Adrenal gland (tissue), 12 donors: Measurements from ENCODE around the gene GAS5. TPM values are rescaled to one million over a fixed set of nuclear protein-coding genes. Genes with fewer than 3 reads are reported as not detected.

Source experiments
- DNase-seq, 7 donors: peaks; one replicate each; pipeline ENCODE4 v3.0.0-alpha.2; 2019 to 2020
- H3K27ac ChIP-seq, 5 donors: fragments of 200-600 bp; sonication (generic) in 4 of 5; 1 replicate in 3 of 5; 2 replicates in 2 of 5; pipeline versions ENCODE4 v1.5.1 to v1.8.0; 2016 to 2020; ENCODE audit warnings: mild to moderate bottlenecking in 1 of 5
- H3K27me3 ChIP-seq: fragments of 200-600 bp; 2 replicates; pipeline ENCODE4 v1.8.0; 2021
- H3K36me3 ChIP-seq, 2 donors: fragments of 200-600 bp; replicated peaks in 1 of 2; 1 replicate in 1 of 2; 2 replicates in 1 of 2; pipeline versions ENCODE4 v1.5.1 to v1.8.0; 2018 to 2022
- H3K4me1 ChIP-seq, 2 donors: fragments of 200-600 bp; replicated peaks in 1 of 2; 1 replicate in 1 of 2; 2 replicates in 1 of 2; pipeline versions ENCODE4 v1.5.1 to v1.8.0; 2018 to 2021
- H3K4me3 ChIP-seq, 4 donors: fragments of 200-600 bp; sonication (generic) in 3 of 4; one replicate each; pipeline ENCODE4 v1.5.1; 2016 to 2018
- H3K9me3 ChIP-seq, 3 donors: fragments of 200-600 bp; sonication (generic) in 1 of 3; replicated peaks in 1 of 3; 1 replicate in 2 of 3; 2 replicates in 1 of 3; pipeline versions ENCODE4 v1.5.1 to v1.8.0; 2016 to 2021
- CTCF ChIP-seq, 6 experiments: fragments of 450-650 bp in 4 of 6; fragments of 200-600 bp in 2 of 6; sonication (generic) in 1 of 6; IDR thresholded peaks; 1 replicate in 5 of 6; 2 replicates in 1 of 6; pipeline versions ENCODE4 v1.5.1 to v1.8.0; 2016 to 2021; ENCODE audit warnings: antibody characterized with exemption in 6 of 6, mild to moderate bottlenecking in 2 of 6, moderate library complexity in 1 of 6
- POLR2A ChIP-seq, 2 donors: fragments of 450-650 bp; IDR thresholded peaks; one replicate each; pipeline ENCODE4 v1.6.1; 2017; ENCODE audit warnings: antibody characterized with exemption in 2 of 2, mild to moderate bottlenecking in 2 of 2, moderate library complexity in 1 of 2
- WGBS, 4 donors: extraction: QIAGEN DNeasy Blood & Tissue Kit in 2 of 4; methylation state at CpG; one replicate each; pipeline versions ENCODE4 v1.1.5 to v1.1.7; 2013 to 2017; 5-methylcytosine and 5-hydroxymethylcytosine counted together
- intact Hi-C, 2 donors: fragments of 100-400 bp; cut with DNase I; formaldehyde crosslinking; loops; one replicate each; pipeline versions ENCODE4 v1.14.1 to v1.15.0; 2022 to 2023
- polyA plus RNA-seq, 3 donors: library from polyadenylated mRNA; stranded (reverse); fragments of 200-250 nt in 2 of 3; fragments of 350-450 nt in 1 of 3; fragmentation: Illumina TruSeq in 1 of 3; extraction: RNeasy Lipid Tissue Mini Kit (QIAGEN cat#74804) in 1 of 3; gene quantifications; one replicate each; pipeline ENCODE4 v1.2.3, GENCODE V29; 2013 to 2014
- total RNA-seq, 9 donors: library from RNA; depleted of rRNA in 4 of 9; stranded (reverse); fragments of >200 nt in 4 of 9; fragments of 120-200 nt in 1 of 9; fragmentation: NEBNext Ultra II Directional in 1 of 9; extraction: Animal tissue kit (Norgen Biotek cat#: 25700) in 1 of 9; gene quantifications; one replicate each; pipeline versions ENCODE4 v1.1.0 to v1.2.4, GENCODE V29; 2013 to 2023
- donor health status: healthy with polysubstance abuse.
- donor health status: Bipolar disorder and iron deficiency.
- donor health status: DM: yes; HTN: yes; CAD: no.
- donor health status: DM: no; HTN: no; CAD: no.
- donor health status: DM: no; HTN: no; CAD: no.
- donor health status: DM: yes; HTN: yes; CAD: no.

The GAS5 gene
- total and polyA plus RNA-seq, 12 donors = 112 to 720 (median 279) TPM

- H3K4me1 ChIP-seq = peaks cover 4 to 7% of the 10 kb centered on the region in 2 donors
- no peak overlapping the region for H3K27ac ChIP-seq
- DNase-seq = no peak
- 82 to 100% (median 85%) methylated on average over 2 of the region's 2 CpGs for WGBS, 4 donors
- no peak overlapping the region for H3K4me3 ChIP-seq
- TF ChIP-seq CTCF (IDR thresholded peaks at IDR 0.05) (no peak), POLR2A (IDR thresholded peaks at IDR 0.05) (no peak)
- no peaks in the 10 kb centered on the region for H3K36me3 ChIP-seq
- no peaks in the 10 kb centered on the region for H3K27me3 ChIP-seq
- H3K9me3 ChIP-seq = no peaks in the 10 kb centered on the region
- intact Hi-C loops = loop anchor here in 1 of 2 donors (10.0 kb wide), 1 partner anchor 393 kb away; no protein-coding TSS in a partner anchor
Observed at GRCh38 chr1:173827611-173828010, 40.2 kb downstream of the GAS5 start.

- H3K27me3 ChIP-seq = no peaks in the 10 kb centered on the region
- DNase-seq = peak; percentile 96 to 99 (median 98)
- TF ChIP-seq POLR2A (IDR thresholded peaks at IDR 0.05) = peak; percentile 21 to 81
- no peak for TF ChIP-seq CTCF (IDR thresholded peaks at IDR 0.05)
- intact Hi-C loops = loop anchor here (5.0 to 10.0 kb wide), 2 partner anchors 390 to 392 kb away; no protein-coding TSS in a partner anchor
- WGBS, 4 donors = 0 to 1% (median 0%) methylated on average over 23 to 55 of the region's 55 CpGs
- H3K36me3 ChIP-seq = no peaks in the 10 kb centered on the region
- H3K4me1 ChIP-seq = peaks cover 4 to 7% of the 10 kb centered on the region in 2 donors
- no peaks in the 10 kb centered on the region for H3K9me3 ChIP-seq
- H3K4me3 ChIP-seq = peak within 1 kb of the TSS; percentile 24 to 70 (median 54)
- peak within 1 kb of the TSS; percentile 71 to 96 (median 92) for H3K27ac ChIP-seq
Observed at GRCh38 chr1:173824315-173825081, 43.3 kb downstream of the GAS5 start, which contains the start of the genes CENPL and DARS2. CENPL (minus strand) TSS chr1:173824883; CDS start chr1:173811299, 13,584 bp downstream. DARS2 (plus strand) TSS chr1:173824673; CDS start chr1:173825230, 557 bp downstream.

DNA sequence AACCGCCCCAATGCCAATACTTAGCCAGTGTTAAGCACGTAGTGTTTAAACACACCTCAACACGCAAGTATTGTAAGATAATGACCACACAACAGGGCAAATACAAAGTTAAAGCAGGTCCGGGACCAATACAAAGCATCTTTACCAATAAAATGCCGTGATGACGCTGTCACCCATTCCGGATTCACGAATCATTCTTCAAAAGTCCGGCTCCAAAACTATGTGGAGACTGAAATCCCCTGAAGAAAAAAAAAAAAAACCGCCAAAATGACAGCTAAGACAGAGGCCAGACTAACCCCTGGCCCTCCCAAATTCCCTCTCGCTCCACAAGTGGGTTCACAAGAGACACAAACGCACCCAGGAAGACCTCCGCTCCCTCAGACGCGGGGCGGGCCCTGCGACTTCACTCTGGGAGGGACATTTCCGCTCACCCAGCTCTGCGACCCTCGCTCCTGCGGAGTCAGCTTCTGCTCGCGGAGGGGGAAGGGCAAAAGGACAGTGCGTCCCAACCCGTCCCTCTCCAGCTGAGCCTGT is 43.9 kb downstream of the GAS5 start:
- 0 to 1% (median 0%) methylated on average over 15 to 25 of the region's 25 CpGs for whole genome bisulfite sequencing, 4 donors
- peak overlapping the region in 4 of 5 donors; percentile 73 to 96 (median 94) for H3K27ac ChIP-seq
- intact Hi-C loops = loop anchor here (5.0 to 10.0 kb wide), 2 partner anchors 389 to 392 kb away; no protein-coding TSS in a partner anchor
- TF ChIP-seq CTCF (IDR thresholded peaks at IDR 0.05) (no peak), POLR2A (IDR thresholded peaks at IDR 0.05) (no peak)
- no peaks in the 10 kb centered on the region for H3K27me3 ChIP-seq
- H3K36me3 ChIP-seq = no peaks in the 10 kb centered on the region
- peaks cover 4 to 7% of the 10 kb centered on the region in 2 donors for H3K4me1 ChIP-seq
- peak overlapping the region; percentile 24 to 70 (median 40) for H3K4me3 ChIP-seq
- no peak for DNase-seq
- H3K9me3 ChIP-seq = no peaks in the 10 kb centered on the region

- no peak for DNase-seq
- Histone ChIP-seq H3K27me3 (no peaks in the 10 kb centered on the region), H3K36me3 (no peaks in the 10 kb centered on the region), H3K27ac (no peak overlapping the region), H3K4me3 (no peak overlapping the region), H3K9me3 (no peaks in the 10 kb centered on the region), H3K4me1 (peaks cover 4 to 7% of the 10 kb centered on the region in 2 donors)
- TF ChIP-seq CTCF (IDR thresholded peaks at IDR 0.05) (no peak), POLR2A (IDR thresholded peaks at IDR 0.05) (no peak)
- intact Hi-C loops = loop anchor here (5.0 to 10.0 kb wide), 2 partner anchors 387 to 389 kb away; no protein-coding TSS in a partner anchor
- 94 to 98% (median 96%) methylated on average over 4 of the region's 4 CpGs for WGBS, 4 donors
Observed at GRCh38 chr1:173821680-173822079, 46.1 kb downstream of the GAS5 start.
